BLaER1 treated with 17β-estradiol and CSF1 and Interleukin-3, amounts not matched to agents 10 nM and 100 nM (cell line): ENCODE results near the gene ZC3H7A.

Experiments used
- H3K27ac ChIP-seq, 11 experiments: shearing (Covaris generic); formaldehyde crosslinking; 2 replicates each; pipeline ENCODE4 v1.8.1; 2022
- H3K27me3 ChIP-seq, 11 experiments: shearing (Covaris generic); formaldehyde crosslinking; 2 replicates each; pipeline ENCODE4 v1.8.1; 2022
- H3K36me3 ChIP-seq, 11 experiments: shearing (Covaris generic); formaldehyde crosslinking; 2 replicates each; pipeline ENCODE4 v1.8.1; 2022
- H3K4me1 ChIP-seq, 10 experiments: shearing (Covaris generic); formaldehyde crosslinking; 2 replicates each; pipeline ENCODE4 v1.8.1; 2022
- H3K4me2 ChIP-seq, 11 experiments: shearing (Covaris generic); formaldehyde crosslinking; 2 replicates each; pipeline ENCODE4 v1.8.1; 2022
- H3K4me3 ChIP-seq, 10 experiments: shearing (Covaris generic); formaldehyde crosslinking; 2 replicates each; pipeline ENCODE4 v1.8.1; 2022
- H3K9ac ChIP-seq, 11 experiments: shearing (Covaris generic); formaldehyde crosslinking; 2 replicates each; pipeline ENCODE4 v1.8.1; 2022
- H3K9me3 ChIP-seq, 11 experiments: shearing (Covaris generic); formaldehyde crosslinking; replicated peaks in 1 of 11; 2 replicates each; pipeline ENCODE4 v1.8.1; 2022
- H4K20me1 ChIP-seq, 11 experiments: shearing (Covaris generic); formaldehyde crosslinking; 2 replicates each; pipeline ENCODE4 v1.8.1; 2022
- Cebpa-rat ChIP-seq, 11 experiments: shearing (Covaris generic); IDR thresholded peaks; 2 replicates each; pipeline ENCODE4 v1.8.1; 2022

ZC3H7A gene

GRCh38 chr16:11796227-11797165 lies 562 bp downstream of the ZC3H7A start:
- no peak for TF ChIP-seq Cebpa-rat (IDR thresholded peaks at IDR 0.05)
- Histone ChIP-seq H3K4me1 (peaks cover 65 to 83% (median 74%) of the 10 kb centered on the region in 10 experiments), H3K27ac (peak overlapping the region; percentile 84 to 96 (median 93)), H3K9ac (peak overlapping the region; percentile 91 to 96 (median 95)), H4K20me1 (peaks cover 25 to 49% (median 47%) of the 10 kb centered on the region in 11 experiments), H3K36me3 (peaks cover 10 to 40% (median 27%) of the 10 kb centered on the region in 11 experiments; a peak in 18 of 22 replicates), H3K9me3 (no peaks in the 10 kb centered on the region), H3K27me3 (no peaks in the 10 kb centered on the region), H3K4me2 (peak overlapping the region; percentile 79 to 97 (median 95)), H3K4me3 (peak overlapping the region; percentile 71 to 96 (median 92))

DNA sequence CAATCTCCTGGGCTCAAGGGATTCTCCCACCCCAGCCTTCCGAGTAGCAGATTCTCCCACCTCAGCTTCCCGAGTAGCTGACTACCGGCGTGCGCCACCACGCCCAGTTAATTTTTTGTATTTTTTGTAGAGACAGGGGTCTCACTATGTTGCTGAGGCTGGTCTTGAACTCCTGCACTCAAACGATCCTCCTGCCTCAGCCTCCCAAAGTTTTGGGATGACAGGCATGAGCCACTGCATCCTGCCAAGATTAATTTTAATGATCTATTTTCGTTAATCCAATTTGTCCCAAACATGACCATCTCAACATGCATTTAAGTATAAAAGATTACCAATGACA lies 1.2 kb downstream of the ZC3H7A start:
- peak overlapping the region; percentile 84 to 96 (median 93) for H3K27ac ChIP-seq
- no peaks in the 10 kb centered on the region for H3K9me3 ChIP-seq
- peaks cover 32 to 55% (median 53%) of the 10 kb centered on the region in 11 experiments for H4K20me1 ChIP-seq
- peak overlapping the region; percentile 79 to 97 (median 95) for H3K4me2 ChIP-seq
- H3K4me1 ChIP-seq, result peaks cover 65 to 76% (median 71%) of the 10 kb centered on the region in 10 experiments
- TF ChIP-seq Cebpa-rat (IDR thresholded peaks at IDR 0.05), result no peak
- H3K4me3 ChIP-seq, result peak overlapping the region; percentile 71 to 96 (median 92)
- H3K9ac ChIP-seq, result peak overlapping the region; percentile 91 to 96 (median 95)
- no peaks in the 10 kb centered on the region for H3K27me3 ChIP-seq
- peaks cover 15 to 46% (median 32%) of the 10 kb centered on the region in 11 experiments; a peak in 21 of 22 replicates for H3K36me3 ChIP-seq

DNA sequence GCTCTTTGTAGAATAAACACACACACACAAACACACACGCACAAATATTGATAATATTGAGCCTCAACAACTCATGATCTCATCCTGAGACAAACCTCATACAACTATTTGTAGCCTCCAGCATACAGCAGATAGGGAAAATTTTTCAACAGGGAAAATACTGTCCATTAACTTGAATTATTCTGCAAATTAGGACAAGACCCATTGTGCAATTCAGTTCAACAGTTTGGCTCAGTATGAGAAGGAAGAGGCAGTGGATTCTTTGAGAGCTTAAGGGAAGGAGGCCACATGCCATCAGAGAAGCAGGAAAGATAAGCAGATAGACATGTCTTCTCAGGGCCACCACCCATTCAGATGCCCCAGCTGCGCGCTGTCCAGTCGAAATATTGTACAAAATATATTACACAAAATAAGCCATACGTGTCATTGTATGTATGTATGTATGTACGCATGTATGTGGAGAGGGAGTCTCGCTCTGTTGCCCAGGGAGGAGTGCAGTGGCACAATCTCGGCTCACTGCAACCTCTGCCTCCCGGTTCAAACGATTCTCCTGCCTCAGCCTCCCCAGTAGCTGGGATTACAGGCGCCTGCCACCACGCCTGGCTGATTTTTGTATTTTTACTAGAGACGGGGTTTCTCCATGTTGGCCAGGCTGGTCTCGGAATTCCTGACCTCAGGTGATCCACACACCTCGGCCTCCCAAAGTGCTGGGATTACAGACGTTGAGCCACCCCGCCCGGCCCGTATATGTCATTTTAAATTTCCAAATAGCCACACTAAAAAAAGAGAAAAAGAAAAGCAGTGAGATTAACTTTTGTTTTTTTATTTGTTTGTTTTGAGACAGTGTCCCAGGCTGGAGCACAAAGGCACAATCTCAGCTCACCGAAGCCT lies 1.8 kb downstream of the ZC3H7A start:
- Histone ChIP-seq H3K27ac (peak overlapping the region in 9 of 11 experiments; percentile 88 to 96 (median 93); a peak in 13 of 22 replicates), H3K36me3 (peaks cover 21 to 52% (median 38%) of the 10 kb centered on the region in 11 experiments), H3K9me3 (no peaks in the 10 kb centered on the region), H3K9ac (peak overlapping the region; percentile 91 to 96 (median 95)), H3K4me2 (peak overlapping the region; percentile 79 to 97 (median 95)), H3K27me3 (no peaks in the 10 kb centered on the region), H3K4me3 (peak overlapping the region; percentile 71 to 96 (median 92)), H3K4me1 (peaks cover 59 to 74% (median 65%) of the 10 kb centered on the region in 10 experiments), H4K20me1 (peaks cover 38 to 62% (median 59%) of the 10 kb centered on the region in 11 experiments)
- no peak for TF ChIP-seq Cebpa-rat (IDR thresholded peaks at IDR 0.05)

GRCh38 chr16:11794447-11794846 lies 2.6 kb downstream of the ZC3H7A start:
- H3K27ac ChIP-seq, result peak overlapping the region in 1 of 11 experiments; percentile 92; a peak in 1 of 22 replicates
- peaks cover 46 to 70% (median 67%) of the 10 kb centered on the region in 11 experiments for H4K20me1 ChIP-seq
- no peak overlapping the region for H3K4me3 ChIP-seq
- peaks cover 29 to 60% (median 45%) of the 10 kb centered on the region in 11 experiments for H3K36me3 ChIP-seq
- H3K4me1 ChIP-seq, result peaks cover 51 to 66% (median 57%) of the 10 kb centered on the region in 10 experiments
- H3K9me3 ChIP-seq, result no peaks in the 10 kb centered on the region
- no peaks in the 10 kb centered on the region for H3K27me3 ChIP-seq
- H3K4me2 ChIP-seq, result peak overlapping the region in 10 of 11 experiments; percentile 79 to 97 (median 95); a peak in 17 of 22 replicates
- TF ChIP-seq Cebpa-rat (IDR thresholded peaks at IDR 0.05), result no peak
- peak overlapping the region in 6 of 11 experiments; percentile 15 to 96 (median 66); a peak in 4 of 22 replicates for H3K9ac ChIP-seq

GRCh38 chr16:11793840-11794239 lies 3.2 kb downstream of the ZC3H7A start:
- no peak for TF ChIP-seq Cebpa-rat (IDR thresholded peaks at IDR 0.05)
- peak overlapping the region in 2 of 11 experiments; percentile 18 to 91; a peak in 1 of 22 replicates for H3K9ac ChIP-seq
- H3K9me3 ChIP-seq, result no peaks in the 10 kb centered on the region
- H3K4me2 ChIP-seq, result peak overlapping the region in 9 of 11 experiments; percentile 2 to 83 (median 12); a peak in 9 of 22 replicates
- peaks cover 35 to 66% (median 50%) of the 10 kb centered on the region in 11 experiments for H3K36me3 ChIP-seq
- peaks cover 52 to 76% (median 73%) of the 10 kb centered on the region in 11 experiments for H4K20me1 ChIP-seq
- no peak overlapping the region for H3K4me3 ChIP-seq
- H3K27me3 ChIP-seq, result no peaks in the 10 kb centered on the region
- no peak overlapping the region for H3K27ac ChIP-seq
- peaks cover 45 to 60% (median 51%) of the 10 kb centered on the region in 10 experiments for H3K4me1 ChIP-seq

DNA sequence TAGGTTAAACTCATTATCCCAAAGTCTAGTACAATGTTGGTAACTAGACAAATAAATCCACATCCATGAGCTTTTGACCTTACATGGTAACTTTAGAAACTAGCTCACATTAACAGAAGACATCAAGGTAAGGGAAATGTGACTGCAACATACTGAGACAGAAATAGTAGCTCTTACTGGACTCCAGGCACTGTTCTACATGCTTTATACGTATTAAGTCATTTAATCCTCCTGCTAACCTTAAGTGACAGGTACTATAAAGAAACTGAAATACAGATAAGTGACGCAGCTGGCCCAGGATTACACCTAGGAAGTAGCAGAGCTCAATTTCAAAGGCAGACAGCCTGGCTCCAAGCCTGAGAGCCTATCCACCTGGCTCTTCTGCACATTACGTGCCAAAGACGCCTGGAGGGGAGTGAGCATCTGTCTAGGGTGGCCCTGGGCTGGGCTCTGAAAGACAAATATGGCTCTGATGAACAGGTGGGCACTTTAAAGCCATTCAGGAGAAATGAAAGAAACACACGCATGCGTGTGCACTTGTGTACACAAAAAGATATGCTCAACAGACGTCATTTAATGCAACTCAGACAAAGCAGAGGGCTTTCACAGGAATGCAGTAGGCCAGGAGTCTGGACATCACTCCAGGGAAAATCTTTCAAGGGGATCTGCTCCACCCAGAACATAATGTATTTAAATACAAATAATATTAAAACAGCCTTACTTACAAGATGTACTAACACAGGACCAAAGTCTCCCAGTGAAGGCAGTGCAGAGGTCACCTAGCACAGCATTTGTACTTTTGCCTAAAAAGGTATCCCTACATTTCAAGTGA lies 4.4 kb downstream of the ZC3H7A start:
- peaks cover 62 to 88% (median 85%) of the 10 kb centered on the region in 11 experiments for H4K20me1 ChIP-seq

GRCh38 chr16:11791144-11791828 lies 5.8 kb downstream of the ZC3H7A start:
- Histone ChIP-seq H3K27me3 (no peaks in the 10 kb centered on the region), H3K4me1 (peaks cover 37 to 51% (median 45%) of the 10 kb centered on the region in 10 experiments), H3K9ac (peak overlapping the region in 3 of 11 experiments; percentile 4 to 32 (median 6); a peak in 2 of 22 replicates), H3K4me2 (peak overlapping the region in 3 of 11 experiments; percentile 7 to 36 (median 21); a peak in 2 of 22 replicates), H3K9me3 (no peaks in the 10 kb centered on the region), H3K4me3 (no peak overlapping the region), H3K36me3 (peaks cover 38 to 82% (median 68%) of the 10 kb centered on the region in 11 experiments), H4K20me1 (peaks cover 72 to 100% (median 97%) of the 10 kb centered on the region in 11 experiments), H3K27ac (peak overlapping the region in 1 of 11 experiments; percentile 16; a peak in 2 of 22 replicates)
- no peak for TF ChIP-seq Cebpa-rat (IDR thresholded peaks at IDR 0.05)

More for the DNA sequence above, 4.4 kb downstream of the ZC3H7A start:
- Histone ChIP-seq H3K9me3 (no peaks in the 10 kb centered on the region), H3K27me3 (no peaks in the 10 kb centered on the region), H3K4me1 (peaks cover 37 to 51% (median 44%) of the 10 kb centered on the region in 10 experiments), H3K4me3 (no peak overlapping the region), H3K27ac (no peak overlapping the region), H3K36me3 (peaks cover 35 to 75% (median 62%) of the 10 kb centered on the region in 11 experiments), H3K9ac (peak overlapping the region in 2 of 11 experiments; percentile 11 to 43; a peak in 2 of 22 replicates), H3K4me2 (peak overlapping the region in 2 of 11 experiments; percentile 5 to 40; a peak in 4 of 22 replicates)
- no peak for TF ChIP-seq Cebpa-rat (IDR thresholded peaks at IDR 0.05)
